ENCODE measurements around the gene PCYT1A.

DNA sequence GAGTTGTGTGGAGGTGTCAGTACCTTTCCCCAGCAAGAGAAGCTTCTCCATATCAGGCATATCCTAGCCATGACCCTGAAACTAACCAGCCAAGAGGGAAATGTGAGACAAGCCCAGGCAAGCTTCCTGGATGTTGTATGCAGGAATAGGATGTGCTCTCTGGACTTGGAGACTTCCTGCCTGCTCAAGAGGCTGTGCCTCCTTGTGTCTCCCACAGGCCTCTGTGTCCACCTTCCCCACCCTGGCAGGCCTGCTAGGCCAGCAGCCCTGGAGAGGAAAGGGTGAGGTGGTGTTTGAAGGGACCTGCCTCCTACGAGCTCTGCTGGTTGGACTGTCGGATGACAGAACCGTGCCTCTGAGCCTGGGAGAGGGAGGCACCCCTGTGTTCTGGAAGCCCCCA is 32.6 kb upstream of the PCYT1A start:
- TF ChIP-seq, protein P1, sequence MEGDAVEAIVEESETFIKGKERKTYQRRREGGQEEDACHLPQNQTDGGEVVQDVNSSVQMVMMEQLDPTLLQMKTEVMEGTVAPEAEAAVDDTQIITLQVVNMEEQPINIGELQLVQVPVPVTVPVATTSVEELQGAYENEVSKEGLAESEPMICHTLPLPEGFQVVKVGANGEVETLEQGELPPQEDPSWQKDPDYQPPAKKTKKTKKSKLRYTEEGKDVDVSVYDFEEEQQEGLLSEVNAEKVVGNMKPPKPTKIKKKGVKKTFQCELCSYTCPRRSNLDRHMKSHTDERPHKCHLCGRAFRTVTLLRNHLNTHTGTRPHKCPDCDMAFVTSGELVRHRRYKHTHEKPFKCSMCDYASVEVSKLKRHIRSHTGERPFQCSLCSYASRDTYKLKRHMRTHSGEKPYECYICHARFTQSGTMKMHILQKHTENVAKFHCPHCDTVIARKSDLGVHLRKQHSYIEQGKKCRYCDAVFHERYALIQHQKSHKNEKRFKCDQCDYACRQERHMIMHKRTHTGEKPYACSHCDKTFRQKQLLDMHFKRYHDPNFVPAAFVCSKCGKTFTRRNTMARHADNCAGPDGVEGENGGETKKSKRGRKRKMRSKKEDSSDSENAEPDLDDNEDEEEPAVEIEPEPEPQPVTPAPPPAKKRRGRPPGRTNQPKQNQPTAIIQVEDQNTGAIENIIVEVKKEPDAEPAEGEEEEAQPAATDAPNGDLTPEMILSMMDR (conservative IDR thresholded peaks at IDR 0.05 in 1 of 2, IDR thresholded peaks at IDR 0.05 in 1 of 2; ENCODE audit: extremely low read depth in 1 of 2, insufficient read depth in 1 of 2, low read depth in 1 of 2, low read length in 2 of 2) = no peak
- no peak for TF ChIP-seq EZH2 (IDR thresholded peaks at IDR 0.05; ENCODE audit: borderline replicate concordance, low read length)

All from mammary epithelial cell (primary cell).